Activated naive CD4-positive, alpha-beta T cell treated with anti-CD3 and anti-CD28 coated beads for 36 hours (primary cell): ENCODE measurements around the gene AMPD2. TPM values are rescaled to one million over a fixed set of nuclear protein-coding genes. Genes with fewer than 3 reads are reported as not detected.

Source experiments
- CTCF ChIA-PET: fragments of 350-600 bp; sonication (Branson Sonifier 250); formaldehyde crosslinking; loops from one replicate; lab custom pipeline; 2021; ENCODE audit warnings: antibody characterized with exemption; lab: Charles Lee
- DNase-seq: peaks from one replicate; pipeline ENCODE4 v3.0.0-alpha.2; 2020
- H3K27ac Mint-ChIP-seq: one replicate; pipeline ENCODE4 v1.8.0; 2021; ENCODE audit warnings: mild to moderate bottlenecking, mixed read lengths
- H3K27me3 Mint-ChIP-seq: one replicate; pipeline ENCODE4 v1.8.0; 2021; ENCODE audit warnings: low read depth, mixed read lengths
- H3K36me3 Mint-ChIP-seq: one replicate; pipeline ENCODE4 v1.8.0; 2021; ENCODE audit warnings: low read depth, mixed read lengths
- H3K4me1 Mint-ChIP-seq: one replicate; pipeline ENCODE4 v1.8.0; 2021; ENCODE audit warnings: low read depth, mixed read lengths
- H3K4me3 Mint-ChIP-seq: one replicate; pipeline ENCODE4 v1.8.0; 2021; ENCODE audit warnings: mild to moderate bottlenecking, moderate library complexity, mixed read lengths
- H3K9me3 Mint-ChIP-seq: one replicate; pipeline ENCODE4 v1.8.0; 2021; ENCODE audit warnings: mixed read lengths
- intact Hi-C: fragments of 100-400 bp; cut with micrococcal nuclease; formaldehyde crosslinking; loops from one replicate; pipeline ENCODE4 v1.15.1; 2023
- total RNA-seq, 2 experiments: library from RNA; stranded (reverse); gene quantifications; one replicate each; pipeline ENCODE4 v1.2.3, GENCODE V29; 2021

Gene AMPD2
- total RNA-seq: 10 to 100 TPM; 41.3 to 56.9 TPM

GRCh38 chr1:109619576-109620400 lies at the start of gene AMPD2, which contains the start of gene GNAT2:
Gene AMPD2 (plus strand): TSS chr1:109619837. CDS start chr1:109621176, 1,339 bp downstream.
Gene GNAT2 (minus strand): TSS chr1:109619616. CDS start chr1:109612870, 6,746 bp downstream.
- DNase-seq: peak; percentile 79
- Mint-ChIP-seq H3K27ac (peak within 1 kb of the TSS; percentile 91), H3K4me3 (peak within 1 kb of the TSS; percentile 93), H3K9me3 (no peaks in the 10 kb centered on the region), H3K36me3 (peaks cover 1% of the 10 kb centered on the region), H3K27me3 (no peaks in the 10 kb centered on the region), H3K4me1 (peaks cover 60% of the 10 kb centered on the region)
- CTCF ChIA-PET: interaction anchor here (0.6 to 2.5 kb wide), 7 partner anchors 10 to 88 kb away, joined by 3 to 15 read pairs (median 6); no protein-coding TSS in a partner anchor
- intact Hi-C loops: loop anchor here (1.0 to 5.0 kb wide), 6 partner anchors 24 to 718 kb away; partner anchors contain the start of genes ATXN7L2, GNAI3, RBM15 and SARS1

- intact Hi-C loops: no loop called here
- peaks cover 2% of the 10 kb centered on the region for H3K36me3 Mint-ChIP-seq
Observed at GRCh38 chr1:109570414-109570813, 49.2 kb upstream of the AMPD2 start.

DNA sequence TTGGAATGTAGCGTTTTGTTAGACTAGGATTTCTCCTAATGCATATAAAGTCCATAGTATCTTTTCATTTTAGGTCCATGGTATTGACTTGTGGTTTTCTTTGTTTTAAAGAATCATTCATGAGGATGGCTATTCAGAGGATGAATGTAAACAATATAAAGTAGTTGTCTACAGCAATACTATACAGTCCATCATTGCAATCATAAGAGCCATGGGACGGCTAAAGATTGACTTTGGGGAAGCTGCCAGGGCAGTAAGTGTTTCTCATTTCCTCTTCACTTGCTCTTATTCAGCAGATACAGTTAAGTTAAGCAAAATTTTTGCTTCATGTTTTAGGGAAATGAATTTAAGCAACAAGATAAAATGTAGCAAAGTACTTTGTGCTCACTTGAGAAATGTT lies 45.9 kb upstream of the AMPD2 start:
- Mint-ChIP-seq H3K4me1 (peaks cover 8% of the 10 kb centered on the region), H3K27me3 (no peaks in the 10 kb centered on the region), H3K27ac (no peak overlapping the region), H3K9me3 (no peaks in the 10 kb centered on the region), H3K36me3 (peaks cover 7% of the 10 kb centered on the region), H3K4me3 (no peak overlapping the region)
- CTCF ChIA-PET: no interaction called here
- DNase-seq: no peak
- intact Hi-C loops: no loop called here

More at GRCh38 chr1:109570414-109570813, 49.2 kb upstream of the AMPD2 start:
- H3K9me3 Mint-ChIP-seq: no peaks in the 10 kb centered on the region
- no peak for DNase-seq
- H3K4me1 Mint-ChIP-seq: peaks cover 15% of the 10 kb centered on the region
- H3K27ac Mint-ChIP-seq: no peak overlapping the region
- H3K27me3 Mint-ChIP-seq: no peaks in the 10 kb centered on the region
- H3K4me3 Mint-ChIP-seq: no peak overlapping the region
- CTCF ChIA-PET: interaction anchor here (0.7 to 2.0 kb wide), 3 partner anchors 36 to 134 kb away, joined by 3 to 9 read pairs (median 3); no protein-coding TSS in a partner anchor

DNA sequence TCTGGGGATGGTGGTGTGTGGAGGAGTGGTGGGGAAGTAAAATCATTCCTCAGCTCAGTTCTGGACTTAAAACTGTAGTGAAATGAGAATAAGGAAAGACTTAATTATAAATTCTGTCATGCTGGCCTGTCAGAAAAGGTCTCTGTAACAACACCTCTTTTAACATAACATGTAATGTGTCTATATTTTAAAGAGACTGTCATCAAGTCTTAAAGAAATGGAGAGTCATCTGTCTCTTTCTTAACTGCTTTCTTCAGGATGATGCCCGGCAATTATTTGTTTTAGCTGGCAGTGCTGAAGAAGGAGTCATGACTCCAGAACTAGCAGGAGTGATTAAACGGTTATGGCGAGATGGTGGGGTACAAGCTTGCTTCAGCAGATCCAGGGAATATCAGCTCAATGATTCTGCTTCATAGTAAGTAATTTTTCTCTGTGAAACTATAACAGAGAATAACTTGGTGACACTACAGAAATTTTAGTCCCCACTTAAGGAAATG lies 40.6 kb upstream of the AMPD2 start:
- Mint-ChIP-seq H3K27me3 (no peaks in the 10 kb centered on the region), H3K36me3 (peaks cover 16% of the 10 kb centered on the region), H3K9me3 (no peaks in the 10 kb centered on the region), H3K4me3 (no peak overlapping the region), H3K4me1 (peaks cover 4% of the 10 kb centered on the region), H3K27ac (no peak overlapping the region)
- DNase-seq: no peak
- CTCF ChIA-PET: interaction anchor here (0.5 kb wide), 1 partner anchor 291 kb away, joined by 3 read pairs; no protein-coding TSS in a partner anchor
- intact Hi-C loops: no loop called here

DNA sequence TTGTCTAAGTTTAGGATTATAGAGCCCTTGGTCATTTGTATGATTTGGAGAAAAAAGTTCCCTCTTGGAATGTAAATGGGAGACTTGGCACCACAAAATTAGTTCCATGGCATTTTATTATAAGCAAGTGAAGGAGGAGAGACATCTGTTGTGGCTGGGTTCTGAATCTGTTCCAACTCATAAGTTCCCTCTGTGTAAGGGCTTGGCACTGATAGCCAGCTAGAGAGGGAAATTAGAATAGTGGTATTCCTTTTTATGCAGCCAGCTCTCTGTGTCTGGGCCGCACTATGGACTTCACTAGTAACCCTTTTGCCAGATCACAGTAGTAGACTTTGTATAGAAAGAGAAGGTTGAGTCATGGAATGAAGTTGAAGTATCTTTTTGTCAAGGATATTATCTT lies 40.1 kb upstream of the AMPD2 start:
- Mint-ChIP-seq H3K36me3 (peaks cover 16% of the 10 kb centered on the region), H3K27me3 (no peaks in the 10 kb centered on the region), H3K4me3 (no peak overlapping the region), H3K9me3 (no peaks in the 10 kb centered on the region), H3K27ac (no peak overlapping the region), H3K4me1 (peaks cover 4% of the 10 kb centered on the region)
- no peak for DNase-seq
- CTCF ChIA-PET: no interaction called here
- intact Hi-C loops: no loop called here

DNA sequence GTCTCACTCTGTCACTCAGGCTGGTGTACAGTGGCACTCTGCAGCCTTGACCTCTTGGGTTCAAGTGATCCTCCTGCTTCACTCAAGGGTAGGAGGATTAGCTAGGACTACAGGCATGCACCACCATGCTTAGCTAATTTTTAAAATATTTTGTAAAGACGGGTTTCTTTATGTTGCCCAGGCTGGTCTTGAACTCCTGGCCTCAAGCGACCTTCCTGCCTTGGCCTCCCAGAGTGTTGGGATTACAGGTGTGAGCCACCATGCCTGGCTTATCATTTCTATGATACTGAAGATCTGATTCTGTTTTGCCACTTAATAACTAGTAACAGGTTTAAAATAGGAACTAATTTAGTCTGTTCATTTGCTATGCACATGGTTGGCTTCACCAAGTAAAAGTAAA lies 37.6 kb upstream of the AMPD2 start:
- Mint-ChIP-seq H3K4me1 (peaks cover 4% of the 10 kb centered on the region), H3K27me3 (no peaks in the 10 kb centered on the region), H3K9me3 (no peaks in the 10 kb centered on the region), H3K36me3 (peaks cover 17% of the 10 kb centered on the region), H3K27ac (no peak overlapping the region), H3K4me3 (no peak overlapping the region)
- DNase-seq: no peak
- intact Hi-C loops: no loop called here
- CTCF ChIA-PET: no interaction called here

DNA sequence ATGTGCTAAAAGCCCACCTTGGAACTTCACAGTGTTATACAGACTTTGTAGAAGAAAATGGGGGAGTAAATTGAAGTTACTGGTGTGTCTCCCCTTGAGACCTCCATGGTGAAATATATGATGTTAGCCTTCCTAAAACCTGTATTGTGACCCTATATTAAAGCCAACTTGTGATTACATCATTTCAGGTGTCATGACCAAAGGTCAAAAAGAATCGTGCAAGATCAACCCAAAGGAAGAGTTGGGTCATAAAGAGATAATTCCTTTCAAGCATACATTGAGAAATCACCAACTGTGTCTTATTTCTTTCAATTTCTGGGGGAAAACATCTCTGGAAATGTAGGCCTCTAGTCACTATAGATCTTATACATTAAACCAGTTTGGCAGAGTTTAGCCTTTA lies 34.9 kb upstream of the AMPD2 start:
- H3K27me3 Mint-ChIP-seq: no peaks in the 10 kb centered on the region
- no peaks in the 10 kb centered on the region for H3K4me1 Mint-ChIP-seq
- no peak overlapping the region for H3K27ac Mint-ChIP-seq
- H3K36me3 Mint-ChIP-seq: peaks cover 23% of the 10 kb centered on the region
- CTCF ChIA-PET: no interaction called here
- no peak for DNase-seq
- H3K9me3 Mint-ChIP-seq: no peaks in the 10 kb centered on the region
- H3K4me3 Mint-ChIP-seq: no peak overlapping the region
- intact Hi-C loops: no loop called here

DNA sequence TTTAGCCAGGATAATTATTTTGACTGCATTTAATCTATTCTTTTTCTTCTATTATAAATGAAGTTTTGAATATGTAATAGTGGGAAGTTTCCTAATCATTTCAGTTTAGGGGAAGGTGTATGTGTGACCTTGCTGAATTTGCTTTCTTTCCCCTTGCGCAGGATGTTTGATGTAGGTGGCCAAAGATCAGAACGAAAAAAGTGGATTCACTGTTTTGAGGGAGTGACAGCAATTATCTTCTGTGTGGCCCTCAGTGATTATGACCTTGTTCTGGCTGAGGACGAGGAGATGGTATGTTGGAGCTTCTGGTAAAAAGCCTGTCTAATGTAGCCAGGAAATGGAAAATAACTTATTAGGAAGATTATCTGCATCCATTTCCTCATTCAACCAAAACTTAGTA lies 33.6 kb upstream of the AMPD2 start:
- H3K36me3 Mint-ChIP-seq: peaks cover 20% of the 10 kb centered on the region
- no peaks in the 10 kb centered on the region for H3K27me3 Mint-ChIP-seq
- intact Hi-C loops: no loop called here
- DNase-seq: no peak
- H3K27ac Mint-ChIP-seq: no peak overlapping the region
- H3K9me3 Mint-ChIP-seq: no peaks in the 10 kb centered on the region
- no peaks in the 10 kb centered on the region for H3K4me1 Mint-ChIP-seq
- no peak overlapping the region for H3K4me3 Mint-ChIP-seq
- CTCF ChIA-PET: interaction anchor here (0.6 kb wide), 1 partner anchor 187 kb away, joined by 3 read pairs; no protein-coding TSS in a partner anchor

DNA sequence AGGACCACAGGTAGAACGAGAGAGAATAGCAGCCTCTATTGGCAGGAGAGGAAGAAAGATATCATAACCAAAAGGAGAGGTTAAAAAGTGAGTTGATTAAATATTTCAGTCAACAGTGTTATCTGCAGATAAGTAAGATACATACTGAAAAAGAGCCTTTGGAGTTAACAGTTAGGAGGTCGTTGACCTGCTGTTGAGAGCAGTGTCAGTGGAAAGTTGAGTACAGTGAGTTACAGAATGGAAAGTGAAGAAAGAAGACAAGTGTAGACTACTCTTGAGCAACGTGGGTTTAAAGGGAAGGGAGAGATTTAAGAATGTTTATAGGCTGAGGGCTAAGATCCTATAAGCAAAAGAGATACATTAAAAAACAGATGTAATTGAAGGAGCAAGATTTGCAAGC lies 30.5 kb upstream of the AMPD2 start:
- intact Hi-C loops: no loop called here
- Mint-ChIP-seq H3K4me3 (no peak overlapping the region), H3K27me3 (no peaks in the 10 kb centered on the region), H3K36me3 (peaks cover 22% of the 10 kb centered on the region), H3K4me1 (no peaks in the 10 kb centered on the region), H3K27ac (no peak overlapping the region), H3K9me3 (no peaks in the 10 kb centered on the region)
- DNase-seq: no peak
- CTCF ChIA-PET: no interaction called here

- Mint-ChIP-seq H3K27me3 (no peaks in the 10 kb centered on the region), H3K4me1 (no peaks in the 10 kb centered on the region)
Observed at GRCh38 chr1:109589679-109590078, 30.0 kb upstream of the AMPD2 start.

DNA sequence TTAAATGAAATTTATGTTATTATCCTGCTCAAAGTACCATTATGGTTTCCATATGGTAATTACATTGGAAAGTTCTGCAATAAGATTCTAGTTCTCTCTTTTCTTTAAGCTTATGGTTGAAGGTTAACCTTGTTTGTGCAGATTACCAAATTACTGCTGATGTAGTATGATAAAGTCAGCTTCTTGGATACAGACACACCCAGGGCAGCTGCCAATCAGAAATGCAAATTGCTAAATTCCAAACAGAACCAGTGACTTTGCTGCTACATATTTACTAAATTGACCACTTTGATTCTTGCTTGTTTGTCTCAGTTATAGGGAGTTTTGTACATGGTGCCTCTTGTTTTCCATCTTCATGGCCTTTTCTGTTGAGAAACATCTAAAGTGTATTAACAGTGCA lies 26.7 kb upstream of the AMPD2 start:
- Mint-ChIP-seq H3K27ac (no peak overlapping the region), H3K4me3 (no peak overlapping the region), H3K9me3 (no peaks in the 10 kb centered on the region), H3K27me3 (no peaks in the 10 kb centered on the region), H3K4me1 (peaks cover 2% of the 10 kb centered on the region), H3K36me3 (peaks cover 21% of the 10 kb centered on the region)
- DNase-seq: no peak
- intact Hi-C loops: no loop called here
- CTCF ChIA-PET: no interaction called here

More at GRCh38 chr1:109589679-109590078, 30.0 kb upstream of the AMPD2 start:
- H3K9me3 Mint-ChIP-seq: no peaks in the 10 kb centered on the region
- CTCF ChIA-PET: no interaction called here
- no peak for DNase-seq
- intact Hi-C loops: no loop called here
- no peak overlapping the region for H3K27ac Mint-ChIP-seq
- H3K36me3 Mint-ChIP-seq: peaks cover 24% of the 10 kb centered on the region
- no peak overlapping the region for H3K4me3 Mint-ChIP-seq

DNA sequence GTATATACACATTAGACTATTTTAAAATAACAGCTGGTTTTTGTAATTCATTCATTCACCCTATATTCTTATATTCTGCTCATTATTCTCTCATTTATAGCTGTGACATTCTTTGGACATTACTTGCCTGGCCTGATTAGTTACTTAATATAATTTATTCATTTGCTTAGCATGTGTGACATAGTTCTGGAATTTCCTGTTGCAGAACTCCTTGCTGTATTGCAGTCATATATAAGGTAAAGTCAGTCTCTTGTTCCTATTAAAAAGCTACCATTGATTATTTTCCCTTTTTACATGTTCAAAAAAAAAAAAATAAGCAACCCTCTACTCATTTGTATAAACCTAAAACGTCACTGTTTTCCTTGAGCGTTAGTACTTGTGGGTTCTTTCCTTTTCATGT lies 24.1 kb upstream of the AMPD2 start:
- peaks cover 2% of the 10 kb centered on the region for H3K4me1 Mint-ChIP-seq
- peaks cover 16% of the 10 kb centered on the region for H3K36me3 Mint-ChIP-seq
- H3K27ac Mint-ChIP-seq: no peak overlapping the region
- no peaks in the 10 kb centered on the region for H3K27me3 Mint-ChIP-seq
- no peak for DNase-seq
- CTCF ChIA-PET: interaction anchor here (0.5 to 1.2 kb wide), 3 partner anchors 34 to 319 kb away, joined by 3 to 4 read pairs (median 3); no protein-coding TSS in a partner anchor
- intact Hi-C loops: loop anchor here (1.0 kb wide), 1 partner anchor 24 kb away; the partner anchor contains the start of genes AMPD2 and GNAT2
- H3K9me3 Mint-ChIP-seq: no peaks in the 10 kb centered on the region
- H3K4me3 Mint-ChIP-seq: no peak overlapping the region
